ENCODE measurements around the gene SMCO4. TPM values are rescaled to one million over a fixed set of nuclear protein-coding genes. Genes with fewer than 3 reads are reported as not detected.

SMCO4 gene
- total RNA-seq, 2 donors from 2014 or later = 4.6 to 27.5 TPM

GRCh38 chr11:93490996-93491618 lies 52.1 kb downstream of the SMCO4 start:
- no peaks in the 10 kb centered on the region for H3K9me3 ChIP-seq
- no peaks in the 10 kb centered on the region for H3K36me3 ChIP-seq (replicated peaks in 1 of 2; ENCODE audit: insufficient read depth in 1 of 2, low read depth in 2 of 2)
- no peak for DNase-seq
- no peak overlapping the region for H3K4me3 ChIP-seq
- H3K4me1 ChIP-seq = peaks cover 46% of the 10 kb centered on the region
- no peak for ATAC-seq
- H3K27me3 ChIP-seq = no peaks in the 10 kb centered on the region
- TF ChIP-seq CTCF (IDR thresholded peaks at IDR 0.05) = no peak
- no peak for TF ChIP-seq POLR2A (IDR thresholded peaks at IDR 0.05)
- no peak overlapping the region for H3K27ac ChIP-seq
- 57 to 65% methylated on average over 5 of the region's 5 CpGs for WGBS, 2 donors
- intact Hi-C loops (cut with DNase I) = no loop called here

GRCh38 chr11:93489841-93490240 lies 53.4 kb downstream of the SMCO4 start:
- Histone ChIP-seq H3K27me3 (no peaks in the 10 kb centered on the region), H3K4me3 (no peak overlapping the region), H3K36me3 (replicated peaks in 1 of 2; ENCODE audit: insufficient read depth in 1 of 2, low read depth in 2 of 2) (no peaks in the 10 kb centered on the region), H3K4me1 (peaks cover 53% of the 10 kb centered on the region), H3K9me3 (no peaks in the 10 kb centered on the region), H3K27ac (no peak overlapping the region)
- no peak for ATAC-seq
- no peak for DNase-seq
- TF ChIP-seq POLR2A (IDR thresholded peaks at IDR 0.05) (no peak), CTCF (IDR thresholded peaks at IDR 0.05) (no peak)
- WGBS, 2 donors = 78 to 89% methylated on average over 3 of the region's 3 CpGs
- intact Hi-C loops (cut with DNase I) = no loop called here

- no peak for TF ChIP-seq POLR2A (IDR thresholded peaks at IDR 0.05)
- no peak for TF ChIP-seq CTCF (IDR thresholded peaks at IDR 0.05)
- 24 to 30% methylated on average over 7 of the region's 7 CpGs for WGBS, 2 donors
- Histone ChIP-seq H3K27ac (no peak overlapping the region), H3K9me3 (no peaks in the 10 kb centered on the region), H3K27me3 (no peaks in the 10 kb centered on the region), H3K4me3 (no peak overlapping the region), H3K36me3 (replicated peaks in 1 of 2; ENCODE audit: insufficient read depth in 1 of 2, low read depth in 2 of 2) (no peaks in the 10 kb centered on the region), H3K4me1 (peaks cover 34% of the 10 kb centered on the region)
- no peak for DNase-seq
- no peak for ATAC-seq
- intact Hi-C loops (cut with DNase I) = no loop called here
These were observed 56.1 kb downstream of the SMCO4 start for GRCh38 chr11:93487032-93487483.

GRCh38 chr11:93485983-93486382 lies 57.2 kb downstream of the SMCO4 start:
- ATAC-seq (no peak), DNase-seq (no peak)
- Histone ChIP-seq H3K9me3 (no peaks in the 10 kb centered on the region), H3K36me3 (replicated peaks in 1 of 2; ENCODE audit: insufficient read depth in 1 of 2, low read depth in 2 of 2) (no peaks in the 10 kb centered on the region), H3K4me3 (no peak overlapping the region), H3K27me3 (no peaks in the 10 kb centered on the region), H3K4me1 (peaks cover 27% of the 10 kb centered on the region), H3K27ac (no peak overlapping the region)
- 94% methylated on average over 2 of the region's 2 CpGs for WGBS, 2 donors
- intact Hi-C loops (cut with DNase I) = no loop called here
- TF ChIP-seq POLR2A (IDR thresholded peaks at IDR 0.05) (no peak), CTCF (IDR thresholded peaks at IDR 0.05) (no peak)

- TF ChIP-seq POLR2A (IDR thresholded peaks at IDR 0.05) = no peak
- TF ChIP-seq CTCF (IDR thresholded peaks at IDR 0.05) = no peak
- Histone ChIP-seq H3K4me1 (peaks cover 31% of the 10 kb centered on the region), H3K4me3 (no peak overlapping the region), H3K27me3 (no peaks in the 10 kb centered on the region), H3K27ac (no peak overlapping the region), H3K9me3 (no peaks in the 10 kb centered on the region), H3K36me3 (replicated peaks in 1 of 2; ENCODE audit: insufficient read depth in 1 of 2, low read depth in 2 of 2) (no peaks in the 10 kb centered on the region)
- intact Hi-C loops (cut with DNase I) = no loop called here
- ATAC-seq = no peak
- DNase-seq = peak in 2 of 4 donors; percentile 18 to 33
- 51 to 58% methylated on average over 3 of the region's 3 CpGs for WGBS, 2 donors
These were observed 58.5 kb downstream of the SMCO4 start for GRCh38 chr11:93484716-93485115.

Data from body of pancreas (tissue), 4 donors.